Kidney epithelial cell (primary cell): ENCODE measurements around the gene FOXRED2. TPM values are rescaled to one million over a fixed set of nuclear protein-coding genes. Genes with fewer than 3 reads are reported as not detected.

Experiments
- DNase-seq: peaks from one replicate; pipeline ENCODE4 v3.0.0-alpha.2; 2010; ENCODE audit warnings: low read depth
- H3K27me3 ChIP-seq: 2 replicates; pipeline ENCODE4 v1.6.0; 2011; ENCODE audit warnings: low read length; ENCODE audit not compliant: control insufficient read depth, insufficient read depth
- H3K36me3 ChIP-seq: 2 replicates; pipeline ENCODE4 v1.5.1; 2011; ENCODE audit warnings: low read length; ENCODE audit not compliant: control insufficient read depth, insufficient read depth
- H3K4me3 ChIP-seq: 2 replicates; pipeline ENCODE4 v1.5.1; 2011; ENCODE audit warnings: low read depth, mild to moderate bottlenecking, control low read depth, low read length
- CTCF ChIP-seq: IDR thresholded peaks from 2 replicates; pipeline ENCODE4 v1.5.1; 2011; ENCODE audit warnings: mild to moderate bottlenecking, moderate library complexity, low read length, control low read depth, inconsistent platforms; ENCODE audit not compliant: insufficient read depth, poor library complexity, severe bottlenecking
- total RNA-seq: library from RNA; depleted of rRNA; stranded (reverse); fragments of >200 nt; gene quantifications from 2 replicates; pipeline ENCODE4 v1.2.3, GENCODE V29; 2015

The FOXRED2 gene
- total RNA-seq, 1 donor from 2014 or later, result 16.6 TPM

GRCh38 chr22:36512333-36512732 lies 5.5 kb upstream of the FOXRED2 start:
- no peak for DNase-seq
- Histone ChIP-seq H3K36me3 (peaks cover 8% of the 10 kb centered on the region), H3K27me3 (no peaks in the 10 kb centered on the region), H3K4me3 (no peak overlapping the region)
- TF ChIP-seq CTCF, result no peak

GRCh38 chr22:36510966-36511881 lies 4.4 kb upstream of the FOXRED2 start:
- DNase-seq, result peak; percentile 50
- peak; percentile 76 for TF ChIP-seq CTCF
- H3K4me3 ChIP-seq, result no peak overlapping the region

GRCh38 chr22:36510384-36510783 lies 3.5 kb upstream of the FOXRED2 start:
- no peak for TF ChIP-seq CTCF

More at GRCh38 chr22:36510966-36511881, 4.4 kb upstream of the FOXRED2 start:
- Histone ChIP-seq H3K36me3 (peaks cover 8% of the 10 kb centered on the region), H3K27me3 (no peaks in the 10 kb centered on the region)

DNA sequence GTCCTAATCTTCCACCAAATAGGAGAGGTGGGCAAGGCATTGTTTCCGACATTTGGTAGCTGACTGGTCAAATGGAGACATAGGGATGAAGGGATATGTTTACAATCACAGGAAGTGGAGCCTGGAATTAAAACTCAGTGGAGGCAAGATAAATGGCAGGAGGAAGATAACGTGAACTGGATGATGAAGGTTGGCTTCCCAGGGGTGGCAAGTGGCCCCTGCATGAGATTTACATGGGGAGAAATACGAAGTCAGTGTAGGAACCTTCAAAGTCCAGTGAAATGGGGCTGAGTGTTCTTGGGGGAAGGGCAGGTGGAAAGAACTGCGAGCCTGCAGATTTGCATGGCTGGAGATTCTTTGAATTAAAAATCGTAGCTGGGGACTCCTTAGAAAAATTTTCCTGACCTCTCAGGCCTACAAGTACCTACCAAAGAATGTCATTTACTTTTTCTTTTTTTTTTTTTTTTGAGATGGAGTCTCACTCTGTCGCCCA lies 724 bp upstream of the FOXRED2 start:
- DNase-seq, result no peak
- Histone ChIP-seq H3K27me3 (no peaks in the 10 kb centered on the region), H3K36me3 (peaks cover 5% of the 10 kb centered on the region), H3K4me3 (no peak overlapping the region)
- no peak for TF ChIP-seq CTCF

More at GRCh38 chr22:36510384-36510783, 3.5 kb upstream of the FOXRED2 start:
- no peak overlapping the region for H3K4me3 ChIP-seq
- peaks cover 8% of the 10 kb centered on the region for H3K36me3 ChIP-seq
- H3K27me3 ChIP-seq, result no peaks in the 10 kb centered on the region
- no peak for DNase-seq

GRCh38 chr22:36505998-36506635 lies 723 bp downstream of the FOXRED2 start:
- TF ChIP-seq CTCF, result no peak
- Histone ChIP-seq H3K36me3 (peaks cover 5% of the 10 kb centered on the region), H3K4me3 (peak overlapping the region; percentile 51), H3K27me3 (no peaks in the 10 kb centered on the region)
- no peak for DNase-seq
